ENCODE measurements around the gene PLPPR2.
"Not testable (repeated sequence)": the region's sequence is repeated elsewhere in the genome, so short reads cannot be mapped to it uniquely, and the experiment has no call there.

Gene PLPPR2

DNA sequence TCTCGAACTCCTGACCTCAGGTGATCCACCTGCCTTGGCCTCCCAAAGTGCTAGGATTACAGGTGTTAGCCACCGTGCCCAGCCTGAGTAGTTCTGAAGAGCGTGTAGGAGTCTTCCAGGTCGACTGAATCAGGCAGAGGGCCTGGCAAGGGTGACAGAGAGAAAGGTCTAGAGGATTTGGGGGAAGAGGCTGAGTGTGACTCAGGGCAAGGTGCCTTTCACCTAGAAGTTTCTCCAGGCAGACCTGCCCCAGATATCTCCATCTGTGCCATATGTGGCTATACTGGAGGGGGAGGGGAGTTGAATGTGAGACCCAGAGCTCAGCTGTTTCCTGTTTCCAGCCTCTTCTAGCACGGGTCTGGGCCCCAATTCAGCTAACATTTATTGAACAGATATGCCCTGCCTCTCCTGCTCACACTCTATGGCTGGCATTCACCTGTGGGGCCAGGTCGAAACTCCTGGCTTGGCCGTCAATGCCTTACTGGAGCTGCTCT lies 7.6 kb upstream of the PLPPR2 start:
- peak overlapping the region; percentile 93 for H3K4me3 Mint-ChIP-seq
- no peak overlapping the region for H3K27ac Mint-ChIP-seq (ENCODE audit: low read depth)
- H3K9me3 Mint-ChIP-seq, result no peaks in the 10 kb centered on the region
- peaks cover 12% of the 10 kb centered on the region for H3K36me3 Mint-ChIP-seq (ENCODE audit: insufficient read depth)
- DNase-seq (ENCODE audit: low spot score in 2 of 2), result no peak
- ATAC-seq (replicated peaks; ENCODE audit: extremely low read depth, poor library complexity, severe bottlenecking), result no peak
- peaks cover 34% of the 10 kb centered on the region for H3K4me1 Mint-ChIP-seq
- no peaks in the 10 kb centered on the region for H3K27me3 Mint-ChIP-seq

DNA sequence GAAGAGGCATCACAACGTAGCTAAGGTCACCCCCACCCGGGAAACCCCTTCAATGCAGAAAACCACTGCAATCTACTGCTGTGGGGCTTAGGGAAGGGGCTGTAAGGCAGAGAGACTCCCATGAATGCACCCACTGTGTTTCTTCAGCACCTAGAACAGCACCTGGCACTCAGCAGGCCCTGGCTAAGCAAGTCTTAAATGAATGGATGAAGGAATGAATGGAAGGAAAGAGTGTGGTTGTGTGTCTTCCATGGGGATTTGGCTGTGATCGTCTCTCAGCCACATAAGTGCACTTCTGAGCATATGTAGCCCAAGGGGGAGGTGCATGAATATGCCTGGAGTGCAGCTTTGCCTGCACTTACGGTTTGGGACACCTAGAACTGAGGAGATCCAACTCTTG lies 6.1 kb upstream of the PLPPR2 start:
- ATAC-seq (replicated peaks; ENCODE audit: extremely low read depth, poor library complexity, severe bottlenecking), result no peak
- peaks cover 12% of the 10 kb centered on the region for H3K36me3 Mint-ChIP-seq (ENCODE audit: insufficient read depth)
- no peaks in the 10 kb centered on the region for H3K9me3 Mint-ChIP-seq
- H3K27ac Mint-ChIP-seq (ENCODE audit: low read depth), result no peak overlapping the region
- no peaks in the 10 kb centered on the region for H3K27me3 Mint-ChIP-seq
- DNase-seq (ENCODE audit: low spot score in 2 of 2), result no peak
- no peak overlapping the region for H3K4me3 Mint-ChIP-seq
- peaks cover 33% of the 10 kb centered on the region for H3K4me1 Mint-ChIP-seq

DNA sequence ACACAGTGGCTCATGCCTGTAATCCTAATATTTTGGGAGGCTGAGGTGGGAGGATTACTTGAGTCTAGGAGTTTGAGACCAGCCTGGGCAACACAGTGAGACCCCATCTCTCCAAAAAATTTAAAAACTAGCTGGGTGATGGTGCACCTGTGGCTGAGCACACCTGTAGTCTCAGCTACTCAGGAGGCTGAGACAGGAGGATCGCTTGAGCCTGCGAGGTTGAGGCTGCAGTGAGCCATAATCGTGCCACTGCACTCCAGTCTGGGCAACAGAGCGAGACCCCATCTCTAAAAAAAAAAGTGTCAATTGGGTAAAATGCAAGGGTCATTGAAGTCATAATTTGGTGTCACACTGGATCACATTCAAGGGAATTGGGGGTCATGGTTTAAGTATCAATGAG lies 1.1 kb upstream of the PLPPR2 start:
- not testable (repeated sequence) for H3K36me3 Mint-ChIP-seq (ENCODE audit: insufficient read depth); H3K4me3 Mint-ChIP-seq; ATAC-seq (replicated peaks; ENCODE audit: extremely low read depth, poor library complexity, severe bottlenecking); H3K9me3 Mint-ChIP-seq; H3K27ac Mint-ChIP-seq (ENCODE audit: low read depth); DNase-seq (ENCODE audit: low spot score in 2 of 2)
- Mint-ChIP-seq H3K4me1 (peaks cover 20% of the 10 kb centered on the region), H3K27me3 (peaks cover 26% of the 10 kb centered on the region)

DNA sequence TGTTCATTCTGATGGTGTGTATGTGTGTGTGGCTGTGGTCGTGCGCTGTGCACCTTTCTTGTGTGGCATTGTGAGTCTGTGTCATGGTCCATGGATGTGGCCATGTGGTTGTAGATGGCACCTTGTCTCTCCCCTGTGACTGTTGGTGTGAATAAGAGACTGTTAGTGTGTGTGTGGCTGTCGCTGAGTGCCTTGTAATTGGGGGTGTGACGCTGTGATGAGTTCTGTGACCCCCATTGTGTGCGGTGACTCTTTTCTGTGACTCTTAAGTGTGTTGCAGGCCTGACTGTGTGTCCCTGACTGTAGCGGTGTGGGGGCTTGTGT lies 804 bp downstream of the PLPPR2 start:
- H3K9me3 Mint-ChIP-seq, result no peaks in the 10 kb centered on the region
- H3K4me1 Mint-ChIP-seq, result peaks cover 20% of the 10 kb centered on the region
- DNase-seq (ENCODE audit: low spot score in 2 of 2), result no peak
- H3K27ac Mint-ChIP-seq (ENCODE audit: low read depth), result peak overlapping the region; percentile 11
- H3K27me3 Mint-ChIP-seq, result peaks cover 26% of the 10 kb centered on the region
- H3K36me3 Mint-ChIP-seq (ENCODE audit: insufficient read depth), result no peaks in the 10 kb centered on the region
- H3K4me3 Mint-ChIP-seq, result peak overlapping the region; percentile 74
- ATAC-seq (replicated peaks; ENCODE audit: extremely low read depth, poor library complexity, severe bottlenecking), result peak; percentile 30

DNA sequence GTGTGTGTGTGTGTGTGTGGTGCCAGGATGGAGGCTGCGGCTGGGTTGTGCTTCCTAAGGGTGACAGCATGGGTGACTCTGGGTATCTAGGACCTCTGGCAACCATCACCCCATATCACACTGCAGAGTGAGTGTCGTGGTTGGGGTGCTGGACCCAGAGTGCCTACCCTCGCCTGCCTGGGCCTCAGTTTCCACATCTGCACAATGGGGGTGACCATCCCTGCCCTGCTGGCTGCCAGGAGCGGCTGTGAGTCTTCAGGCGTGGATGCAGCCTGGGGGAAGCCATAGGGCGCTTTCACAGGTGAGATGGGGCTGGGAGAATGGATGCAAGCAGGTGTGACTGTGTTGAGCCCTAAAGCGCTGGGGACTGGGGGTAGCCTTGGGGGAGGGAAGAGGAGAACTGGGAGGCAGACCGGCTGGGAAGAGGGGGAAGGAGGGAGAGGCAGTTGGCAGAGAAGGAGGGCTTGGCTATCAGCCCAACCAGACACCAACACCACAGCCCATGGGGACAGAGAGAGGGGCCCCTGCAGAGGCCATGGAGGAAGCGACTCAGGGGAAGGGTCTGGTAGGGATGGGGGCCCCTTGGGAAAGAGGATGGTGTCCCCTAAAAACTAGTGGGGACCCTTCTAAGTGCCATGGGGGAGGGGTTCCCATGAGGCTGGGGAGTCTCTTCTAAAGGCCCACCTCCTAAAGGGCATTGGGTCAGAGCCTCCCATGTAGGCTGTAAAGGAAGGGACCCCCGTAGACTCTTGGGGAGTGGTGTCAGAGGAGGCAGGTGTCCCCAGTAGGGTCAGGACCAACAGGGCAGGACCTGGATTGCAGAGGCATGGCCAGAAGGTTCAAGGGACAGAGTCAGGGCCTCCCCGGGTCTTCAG lies 1.7 kb downstream of the PLPPR2 start:
- Mint-ChIP-seq H3K9me3 (no peaks in the 10 kb centered on the region), H3K27ac (ENCODE audit: low read depth) (no peak overlapping the region), H3K4me3 (peak overlapping the region; percentile 74), H3K36me3 (ENCODE audit: insufficient read depth) (no peaks in the 10 kb centered on the region), H3K27me3 (peaks cover 26% of the 10 kb centered on the region), H3K4me1 (peaks cover 20% of the 10 kb centered on the region)
- ATAC-seq (replicated peaks; ENCODE audit: extremely low read depth, poor library complexity, severe bottlenecking), result no peak
- no peak for DNase-seq (ENCODE audit: low spot score in 2 of 2)

DNA sequence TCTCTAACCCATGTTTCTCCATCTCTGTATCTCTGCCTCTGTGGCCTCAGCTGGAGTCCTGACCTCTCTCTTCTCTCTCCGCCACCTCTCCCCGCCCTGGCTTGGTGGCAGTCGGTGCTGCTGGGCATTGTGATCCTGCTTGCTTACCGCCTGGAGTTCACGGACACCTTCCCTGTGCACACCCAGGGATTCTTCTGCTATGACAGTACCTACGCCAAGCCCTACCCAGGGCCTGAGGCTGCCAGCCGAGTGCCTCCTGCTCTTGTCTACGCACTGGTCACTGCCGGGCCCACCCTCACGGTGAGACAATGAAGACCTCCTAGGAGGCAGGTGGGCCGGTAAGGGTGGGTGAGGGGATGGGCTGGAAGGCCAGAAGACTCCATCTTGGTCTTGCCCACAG lies 4.2 kb downstream of the PLPPR2 start:
- H3K4me3 Mint-ChIP-seq, result no peak overlapping the region
- no peaks in the 10 kb centered on the region for H3K36me3 Mint-ChIP-seq (ENCODE audit: insufficient read depth)
- H3K27ac Mint-ChIP-seq (ENCODE audit: low read depth), result no peak overlapping the region
- H3K9me3 Mint-ChIP-seq, result no peaks in the 10 kb centered on the region
- H3K27me3 Mint-ChIP-seq, result peaks cover 26% of the 10 kb centered on the region
- DNase-seq (ENCODE audit: low spot score in 2 of 2) (no peak), ATAC-seq (replicated peaks; ENCODE audit: extremely low read depth, poor library complexity, severe bottlenecking) (no peak)
- peaks cover 20% of the 10 kb centered on the region for H3K4me1 Mint-ChIP-seq

- H3K27ac Mint-ChIP-seq (ENCODE audit: low read depth), result no peak overlapping the region
- no peaks in the 10 kb centered on the region for H3K9me3 Mint-ChIP-seq
- DNase-seq (ENCODE audit: low spot score in 2 of 2) (no peak), ATAC-seq (replicated peaks; ENCODE audit: extremely low read depth, poor library complexity, severe bottlenecking) (no peak)
- no peak overlapping the region for H3K4me3 Mint-ChIP-seq
- no peaks in the 10 kb centered on the region for H3K36me3 Mint-ChIP-seq (ENCODE audit: insufficient read depth)
- H3K4me1 Mint-ChIP-seq, result peaks cover 6% of the 10 kb centered on the region
- H3K27me3 Mint-ChIP-seq, result peaks cover 19% of the 10 kb centered on the region
Observed at GRCh38 chr19:11361037-11361770, 6.0 kb downstream of the PLPPR2 start.

DNA sequence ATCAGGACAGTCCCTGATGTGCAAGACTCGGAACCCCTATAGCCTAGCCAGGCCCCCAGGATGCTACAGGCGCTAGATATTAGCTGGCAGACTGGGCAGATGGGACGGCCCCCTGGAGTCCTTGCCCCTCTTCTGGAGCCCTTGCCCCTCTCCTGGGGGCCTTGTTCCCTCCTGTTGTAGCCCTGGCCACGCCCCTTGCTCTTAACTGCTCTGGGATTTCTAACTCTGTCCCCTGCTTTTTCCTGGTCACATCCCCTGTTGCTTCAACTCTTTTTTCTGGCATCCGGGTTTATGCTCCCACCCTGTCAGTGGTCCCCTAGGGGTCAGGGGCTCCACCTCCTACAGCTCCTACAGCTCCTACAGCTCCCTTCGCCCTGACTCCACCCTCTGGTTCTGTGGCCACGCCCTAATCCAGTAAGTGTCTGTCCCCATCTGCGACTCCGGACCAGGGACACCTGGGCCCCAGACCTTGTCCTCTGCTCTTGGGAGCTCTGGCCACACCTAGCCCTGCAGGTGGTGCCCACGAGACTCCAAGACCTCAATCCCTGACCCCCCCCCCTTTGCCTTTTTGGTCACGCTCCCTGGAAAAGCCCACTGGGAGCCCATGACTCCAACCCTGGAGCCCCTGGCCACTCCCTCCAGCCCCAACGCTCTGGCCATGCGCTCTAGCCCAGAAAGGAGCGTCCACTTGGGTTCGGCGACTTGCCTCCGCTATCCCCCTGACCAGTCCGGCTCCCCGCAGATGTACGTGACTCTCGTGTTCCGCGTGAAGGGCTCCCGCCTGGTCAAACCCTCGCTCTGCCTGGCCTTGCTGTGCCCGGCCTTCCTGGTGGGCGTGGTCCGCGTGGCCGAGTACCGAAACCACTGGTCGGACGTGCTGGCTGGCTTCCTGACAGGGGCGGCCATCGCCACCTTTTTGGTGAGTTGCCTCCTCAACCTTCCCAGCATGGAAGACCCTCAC lies 6.8 kb downstream of the PLPPR2 start:
- ATAC-seq (replicated peaks; ENCODE audit: extremely low read depth, poor library complexity, severe bottlenecking), result no peak
- H3K27ac Mint-ChIP-seq (ENCODE audit: low read depth), result no peak overlapping the region
- no peak overlapping the region for H3K4me3 Mint-ChIP-seq
- H3K36me3 Mint-ChIP-seq (ENCODE audit: insufficient read depth), result peaks cover 4% of the 10 kb centered on the region
- DNase-seq (ENCODE audit: low spot score in 2 of 2), result no peak
- no peaks in the 10 kb centered on the region for H3K9me3 Mint-ChIP-seq
- peaks cover 11% of the 10 kb centered on the region for H3K27me3 Mint-ChIP-seq
- no peaks in the 10 kb centered on the region for H3K4me1 Mint-ChIP-seq

- peaks cover 6% of the 10 kb centered on the region for H3K36me3 Mint-ChIP-seq (ENCODE audit: insufficient read depth)
- H3K27me3 Mint-ChIP-seq, result no peaks in the 10 kb centered on the region
- no peak overlapping the region for H3K27ac Mint-ChIP-seq (ENCODE audit: low read depth)
- no peaks in the 10 kb centered on the region for H3K9me3 Mint-ChIP-seq
- DNase-seq (ENCODE audit: low spot score in 2 of 2) (no peak), ATAC-seq (replicated peaks; ENCODE audit: extremely low read depth, poor library complexity, severe bottlenecking) (no peak)
- no peak overlapping the region for H3K4me3 Mint-ChIP-seq
- no peaks in the 10 kb centered on the region for H3K4me1 Mint-ChIP-seq
Observed at GRCh38 chr19:11363881-11364280, 8.6 kb downstream of the PLPPR2 start.

DNA sequence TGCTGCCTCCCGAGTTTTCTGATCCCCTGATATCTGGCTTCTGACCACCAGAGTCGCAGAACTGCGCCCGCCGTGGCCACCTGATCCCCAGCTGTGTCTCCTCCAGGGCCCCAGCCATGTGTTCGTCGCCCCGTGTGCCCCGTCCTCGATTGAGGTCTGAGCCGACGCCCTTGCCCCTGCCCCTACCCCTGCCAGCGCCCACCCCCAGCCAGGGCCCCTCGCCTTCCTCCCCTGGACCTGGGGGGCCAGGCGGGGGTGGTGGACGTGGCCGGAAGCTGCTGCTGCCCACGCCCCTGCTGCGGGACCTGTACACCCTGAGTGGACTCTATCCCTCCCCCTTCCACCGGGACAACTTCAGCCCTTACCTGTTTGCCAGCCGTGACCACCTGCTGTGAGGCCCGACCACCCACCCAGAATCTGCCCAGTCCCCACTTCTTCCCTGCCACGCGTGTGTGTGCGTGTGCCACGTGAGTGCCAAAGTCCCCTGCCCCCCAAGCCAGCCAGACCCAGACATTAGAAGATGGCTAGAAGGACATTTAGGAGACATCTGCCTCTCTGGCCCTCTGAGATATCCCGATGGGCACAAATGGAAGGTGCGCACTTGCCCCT lies 9.2 kb downstream of the PLPPR2 start:
- Mint-ChIP-seq H3K36me3 (ENCODE audit: insufficient read depth) (peaks cover 6% of the 10 kb centered on the region), H3K9me3 (no peaks in the 10 kb centered on the region), H3K27ac (ENCODE audit: low read depth) (no peak overlapping the region), H3K27me3 (no peaks in the 10 kb centered on the region), H3K4me1 (no peaks in the 10 kb centered on the region), H3K4me3 (no peak overlapping the region)
- ATAC-seq (replicated peaks; ENCODE audit: extremely low read depth, poor library complexity, severe bottlenecking) (no peak), DNase-seq (ENCODE audit: low spot score in 2 of 2) (no peak)

- Mint-ChIP-seq H3K4me1 (no peaks in the 10 kb centered on the region), H3K27ac (ENCODE audit: low read depth) (no peak overlapping the region)
Observed at GRCh38 chr19:11364935-11365334, 9.7 kb downstream of the PLPPR2 start.

DNA sequence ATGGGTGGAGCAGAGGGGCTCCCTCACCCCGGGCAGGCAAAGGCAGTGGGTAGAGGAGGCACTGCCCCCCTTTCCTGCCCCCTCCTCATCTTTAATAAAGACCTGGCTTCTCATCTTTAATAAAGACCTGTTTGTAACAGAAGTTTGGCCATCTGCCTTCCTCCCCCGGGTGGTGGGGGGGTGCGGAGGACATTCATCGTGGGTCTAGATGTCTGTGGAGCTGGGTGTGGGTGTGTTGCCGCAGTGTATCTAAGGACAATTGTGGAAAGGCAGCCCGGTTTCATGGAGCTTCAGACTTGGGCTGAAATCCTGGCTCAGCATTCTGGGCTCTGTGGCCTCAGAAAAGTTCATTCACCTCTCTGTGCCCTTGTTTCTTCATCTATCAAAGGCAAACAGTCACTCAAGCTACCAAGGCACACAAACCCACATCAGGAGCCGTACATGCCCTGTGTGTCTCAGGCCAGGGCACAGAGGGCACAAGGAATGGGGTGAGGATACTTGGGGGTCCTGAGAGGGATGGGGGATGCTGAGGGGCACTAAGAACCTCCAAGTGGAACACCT lies 10.4 kb downstream of the PLPPR2 start:
- Mint-ChIP-seq H3K27ac (ENCODE audit: low read depth) (no peak overlapping the region), H3K4me3 (no peak overlapping the region), H3K9me3 (no peaks in the 10 kb centered on the region), H3K27me3 (no peaks in the 10 kb centered on the region), H3K36me3 (ENCODE audit: insufficient read depth) (peaks cover 6% of the 10 kb centered on the region), H3K4me1 (no peaks in the 10 kb centered on the region)
- DNase-seq (ENCODE audit: low spot score in 2 of 2) (no peak), ATAC-seq (replicated peaks; ENCODE audit: extremely low read depth, poor library complexity, severe bottlenecking) (no peak)

More at GRCh38 chr19:11364935-11365334, 9.7 kb downstream of the PLPPR2 start:
- H3K27me3 Mint-ChIP-seq, result no peaks in the 10 kb centered on the region
- DNase-seq (ENCODE audit: low spot score in 2 of 2), result no peak
- no peak overlapping the region for H3K4me3 Mint-ChIP-seq
- no peaks in the 10 kb centered on the region for H3K9me3 Mint-ChIP-seq
- peaks cover 6% of the 10 kb centered on the region for H3K36me3 Mint-ChIP-seq (ENCODE audit: insufficient read depth)
- ATAC-seq (replicated peaks; ENCODE audit: extremely low read depth, poor library complexity, severe bottlenecking), result no peak

All from central memory CD8-positive, alpha-beta T cell (primary cell).